Stomach (tissue), 9 donors: Measurements from ENCODE around the gene PFKFB3. TPM values are rescaled to one million over a fixed set of nuclear protein-coding genes. Genes with fewer than 3 reads are reported as not detected.
"Not testable (repeated sequence)": the region's sequence is repeated elsewhere in the genome, so short reads cannot be mapped to it uniquely, and the experiment has no call there.

ENCODE experiments used
- DNase-seq, 2 donors: peaks; one replicate each; pipeline versions ENCODE4 v3.0.0 to v3.0.0-alpha.2; 2013 to 2019
- H3K27ac ChIP-seq, 5 donors: fragments of 200-600 bp in 4 of 5; sonication (generic) in 4 of 5; one replicate each; pipeline ENCODE4 v1.5.1; 2013 to 2019; ENCODE audit warnings: mild to moderate bottlenecking in 1 of 5, moderate library complexity in 1 of 5
- H3K27me3 ChIP-seq, 3 donors: fragments of 200-600 bp; sonication (generic); one replicate each; pipeline ENCODE4 v1.5.1; 2017 to 2019; ENCODE audit warnings: mixed run types in 1 of 3
- H3K36me3 ChIP-seq, 4 donors: fragments of 200-600 bp; sonication (generic); 1 replicate in 3 of 4; 2 replicates in 1 of 4; pipeline ENCODE4 v1.5.1; 2016 to 2019
- H3K4me1 ChIP-seq, 4 donors: fragments of 200-600 bp; sonication (generic); one replicate each; pipeline ENCODE4 v1.5.1; 2016 to 2019
- H3K4me3 ChIP-seq, 4 donors: fragments of 200-600 bp; sonication (generic) in 3 of 4; one replicate each; pipeline ENCODE4 v1.5.1; 2016 to 2019; ENCODE audit warnings: mild to moderate bottlenecking in 1 of 4
- H3K9me3 ChIP-seq, 4 donors: fragments of 200-600 bp; sonication (generic); one replicate each; pipeline ENCODE4 v1.5.1; 2016 to 2019
- EP300 ChIP-seq: sonication (generic); formaldehyde crosslinking; IDR thresholded peaks from one replicate; pipeline ENCODE4 v1.6.1; 2017; ENCODE audit warnings: antibody characterized with exemption
- POLR2A ChIP-seq, 4 donors: fragments of 450-650 bp; IDR thresholded peaks; one replicate each; pipeline ENCODE4 v1.6.1; 2016; ENCODE audit warnings: antibody characterized with exemption in 4 of 4, control low read depth in 2 of 4, mild to moderate bottlenecking in 1 of 4, moderate library complexity in 1 of 4
- POLR2AphosphoS5 ChIP-seq, 3 donors: sonication (generic); formaldehyde crosslinking; IDR thresholded peaks; one replicate each; pipeline ENCODE4 v1.6.1; 2016; ENCODE audit warnings: antibody characterized with exemption in 3 of 3
- WGBS, 5 donors: extraction: QIAGEN DNeasy Blood & Tissue Kit in 3 of 5; methylation state at CpG; one replicate each; pipeline versions ENCODE4 v1.1.5 to v1.1.7; 2013 to 2018; 5-methylcytosine and 5-hydroxymethylcytosine counted together
- intact Hi-C: fragments of 100-400 bp; cut with DNase I; formaldehyde crosslinking; loops from one replicate; pipeline ENCODE4 v1.15.1; 2023; ENCODE audit warnings: low total_unique reads
- polyA plus RNA-seq, 3 donors: library from polyadenylated mRNA; stranded (reverse); fragments of 200-250 nt; gene quantifications; one replicate each; pipeline ENCODE4 v1.2.3, GENCODE V29; 2013
- total RNA-seq, 5 donors: library from RNA; depleted of rRNA; stranded (reverse); fragments of >200 nt; gene quantifications; one replicate each; pipeline versions ENCODE4 v1.1.0 to v1.2.3, GENCODE V29; 2014 to 2016
- TF ChIP-seq, protein P1 (sequence below), 7 experiments: fragments of 450-650 bp in 4 of 7; fragments of 200-600 bp in 3 of 7; sonication (generic) in 3 of 7; IDR thresholded peaks; one replicate each; pipeline ENCODE4 v1.5.1; 2016 to 2019; ENCODE audit warnings: antibody characterized with exemption in 7 of 7, control low read depth in 2 of 7, mild to moderate bottlenecking in 1 of 7
- donor health status: healthy with polysubstance abuse.
- donor health status: Bipolar disorder and iron deficiency.
- donor health status: healthy.

The PFKFB3 gene
- total and polyA plus RNA-seq, 8 donors, result 17.7 to 199 (median 38.0) TPM

DNA sequence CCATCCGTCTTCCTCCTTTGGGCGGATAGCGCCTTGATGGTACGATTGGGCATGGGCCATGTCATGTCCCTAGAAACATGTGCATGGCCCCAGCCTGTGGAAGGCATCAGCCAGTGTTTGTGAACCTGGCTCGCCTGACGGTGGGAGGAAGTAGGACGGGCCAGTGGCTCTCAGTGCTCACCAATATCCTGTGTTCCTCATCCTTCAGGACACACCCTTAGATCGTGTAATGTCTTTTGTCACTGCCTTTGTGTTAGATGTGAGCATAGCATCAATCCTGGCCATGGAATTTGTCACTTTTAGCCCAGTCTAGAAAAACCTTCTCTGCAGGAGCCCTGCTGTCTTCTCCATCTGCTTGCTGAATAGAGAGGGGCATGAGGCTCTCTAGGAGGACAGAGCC lies 77.6 kb downstream of the PFKFB3 start:
- intact Hi-C loops, result no loop called here
- H3K27ac ChIP-seq, result peak overlapping the region in 4 of 5 donors; percentile 60 to 74 (median 66)

DNA sequence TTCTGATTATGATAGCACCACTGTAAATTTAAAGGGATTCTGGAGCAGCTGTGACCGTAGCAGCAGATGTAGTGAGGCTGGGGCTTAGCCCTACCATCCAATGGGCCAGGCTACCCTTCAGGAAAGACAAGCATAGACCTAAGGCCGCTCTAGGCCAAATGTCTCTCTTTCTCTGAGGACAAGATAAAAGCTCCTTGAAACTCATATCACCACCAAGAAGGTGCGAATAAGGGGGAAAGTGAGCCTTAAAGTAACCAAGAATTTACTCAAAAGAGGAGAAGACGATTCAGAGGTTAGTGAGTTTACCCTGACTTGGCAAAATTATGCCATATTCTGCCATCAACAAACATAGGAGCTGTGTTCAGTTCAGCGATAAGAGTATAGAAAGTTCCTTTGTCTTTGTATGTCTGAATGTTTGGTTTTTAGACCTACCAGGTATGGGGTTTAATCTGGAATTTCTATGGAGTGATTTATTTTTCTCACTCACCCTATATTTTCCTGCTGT lies 79.8 kb downstream of the PFKFB3 start:
- H3K9me3 ChIP-seq, result no peaks in the 10 kb centered on the region

More for the DNA sequence above, 77.6 kb downstream of the PFKFB3 start:
- Histone ChIP-seq H3K4me3 (no peak overlapping the region), H3K36me3 (no peaks in the 10 kb centered on the region), H3K9me3 (no peaks in the 10 kb centered on the region), H3K27me3 (no peaks in the 10 kb centered on the region), H3K4me1 (peaks cover 5 to 34% (median 10%) of the 10 kb centered on the region in 4 donors)
- no peak for DNase-seq
- TF ChIP-seq POLR2A (IDR thresholded peaks at IDR 0.05) (no peak), POLR2AphosphoS5 (IDR thresholded peaks at IDR 0.05) (no peak)
- TF ChIP-seq, protein P1, sequence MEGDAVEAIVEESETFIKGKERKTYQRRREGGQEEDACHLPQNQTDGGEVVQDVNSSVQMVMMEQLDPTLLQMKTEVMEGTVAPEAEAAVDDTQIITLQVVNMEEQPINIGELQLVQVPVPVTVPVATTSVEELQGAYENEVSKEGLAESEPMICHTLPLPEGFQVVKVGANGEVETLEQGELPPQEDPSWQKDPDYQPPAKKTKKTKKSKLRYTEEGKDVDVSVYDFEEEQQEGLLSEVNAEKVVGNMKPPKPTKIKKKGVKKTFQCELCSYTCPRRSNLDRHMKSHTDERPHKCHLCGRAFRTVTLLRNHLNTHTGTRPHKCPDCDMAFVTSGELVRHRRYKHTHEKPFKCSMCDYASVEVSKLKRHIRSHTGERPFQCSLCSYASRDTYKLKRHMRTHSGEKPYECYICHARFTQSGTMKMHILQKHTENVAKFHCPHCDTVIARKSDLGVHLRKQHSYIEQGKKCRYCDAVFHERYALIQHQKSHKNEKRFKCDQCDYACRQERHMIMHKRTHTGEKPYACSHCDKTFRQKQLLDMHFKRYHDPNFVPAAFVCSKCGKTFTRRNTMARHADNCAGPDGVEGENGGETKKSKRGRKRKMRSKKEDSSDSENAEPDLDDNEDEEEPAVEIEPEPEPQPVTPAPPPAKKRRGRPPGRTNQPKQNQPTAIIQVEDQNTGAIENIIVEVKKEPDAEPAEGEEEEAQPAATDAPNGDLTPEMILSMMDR (IDR thresholded peaks at IDR 0.05), result no peak
- WGBS, 5 donors, result 76 to 92% (median 80%) methylated on average over 8 of the region's 8 CpGs

DNA sequence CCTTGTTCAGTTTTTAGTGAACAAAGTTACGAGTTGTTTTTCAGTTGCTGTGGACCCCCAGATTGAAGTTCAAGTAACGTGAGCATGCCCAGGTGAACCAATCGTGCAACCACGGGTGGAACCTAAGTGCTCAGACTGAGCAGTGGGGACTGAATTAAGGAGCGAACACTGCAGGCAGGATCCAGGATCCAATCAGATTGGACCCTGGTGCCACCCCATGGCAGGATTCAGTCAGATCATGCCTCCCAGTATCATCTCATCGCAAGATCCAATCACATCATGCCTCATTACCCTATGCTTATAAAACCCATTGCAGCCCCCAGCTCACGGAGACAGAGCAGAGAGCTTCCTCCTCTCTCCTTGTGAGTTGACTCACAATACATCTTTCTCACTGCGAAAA lies 80.9 kb downstream of the PFKFB3 start:
- no peak for DNase-seq
- intact Hi-C loops, result no loop called here
- peaks cover 0 to 20% (median 9%) of the 10 kb centered on the region in 4 donors for H3K4me1 ChIP-seq
- no peak overlapping the region for H3K27ac ChIP-seq
- no peaks in the 10 kb centered on the region for H3K27me3 ChIP-seq
- TF ChIP-seq EP300, result no peak
- no peak for TF ChIP-seq POLR2A (IDR thresholded peaks at IDR 0.05)
- TF ChIP-seq, protein P1 (IDR thresholded peaks at IDR 0.05), result no peak
- no peak for TF ChIP-seq POLR2AphosphoS5 (IDR thresholded peaks at IDR 0.05)
- H3K9me3 ChIP-seq, result no peaks in the 10 kb centered on the region
- no peaks in the 10 kb centered on the region for H3K36me3 ChIP-seq
- 91 to 96% (median 94%) methylated on average over 8 of the region's 8 CpGs for WGBS, 5 donors
- no peak overlapping the region for H3K4me3 ChIP-seq

More for the DNA sequence above, 79.8 kb downstream of the PFKFB3 start:
- intact Hi-C loops, result no loop called here
- Histone ChIP-seq H3K27ac (no peak overlapping the region), H3K4me1 (peaks cover 0 to 22% (median 9%) of the 10 kb centered on the region in 4 donors), H3K36me3 (no peaks in the 10 kb centered on the region), H3K27me3 (no peaks in the 10 kb centered on the region), H3K4me3 (no peak overlapping the region)
- no peak for DNase-seq
- TF ChIP-seq, protein P1 (IDR thresholded peaks at IDR 0.05), result no peak
- no peak for TF ChIP-seq EP300
- TF ChIP-seq POLR2A (IDR thresholded peaks at IDR 0.05), result no peak
- no peak for TF ChIP-seq POLR2AphosphoS5 (IDR thresholded peaks at IDR 0.05)
- 75 to 84% (median 82%) methylated on average over 5 of the region's 5 CpGs for WGBS, 5 donors

DNA sequence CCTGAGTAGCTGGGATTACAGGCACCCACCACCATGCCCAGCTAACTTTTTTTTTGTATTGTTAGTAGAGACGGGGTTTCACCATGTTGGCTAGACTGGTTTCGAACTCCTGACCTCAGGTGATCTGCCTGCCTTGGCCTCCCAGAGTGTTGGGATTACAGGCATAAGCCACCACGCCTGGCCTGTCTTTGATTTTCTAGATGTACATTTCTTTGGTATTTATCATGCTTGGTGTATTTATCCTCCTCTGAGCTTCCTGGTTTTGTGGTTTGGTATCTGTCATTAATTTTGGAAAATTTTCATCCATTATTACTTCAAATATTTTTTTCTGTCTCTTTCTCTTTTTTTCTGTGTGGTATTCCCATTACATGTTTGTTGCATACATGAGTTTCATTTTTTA lies 87.9 kb downstream of the PFKFB3 start:
- WGBS, 5 donors, result 77 to 89% (median 80%) methylated on average over 3 of the region's 3 CpGs
- H3K4me3 ChIP-seq, intact Hi-C loops, H3K9me3 ChIP-seq, H3K36me3 ChIP-seq, H3K27me3 ChIP-seq: not testable (repeated sequence)
- Histone ChIP-seq H3K27ac (peak overlapping the region in 2 of 5 donors; percentile 46 to 51), H3K4me1 (peaks cover 4 to 18% (median 7%) of the 10 kb centered on the region in 4 donors)
- peak in 1 of 2 donors; percentile 23 for DNase-seq

DNA sequence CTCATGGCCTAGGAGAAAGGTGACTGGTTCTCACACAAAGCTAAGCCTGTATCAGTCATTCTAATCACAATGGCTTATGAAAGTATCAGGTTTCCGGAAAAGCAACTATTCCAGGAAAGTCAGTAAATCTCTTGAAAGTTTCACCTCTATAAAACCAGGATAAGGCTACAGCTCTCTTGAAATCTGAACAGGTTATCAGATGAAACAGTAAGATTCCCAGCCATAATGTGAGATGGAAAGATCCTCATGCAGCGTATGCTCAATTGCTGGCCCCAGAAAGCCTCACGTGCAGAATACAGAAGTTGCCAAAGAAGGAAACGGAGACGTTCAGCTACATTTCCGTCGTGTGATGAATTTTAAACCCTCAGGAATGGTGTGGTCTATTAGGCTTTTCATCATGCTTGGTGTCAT lies 90.0 kb downstream of the PFKFB3 start:
- intact Hi-C loops, result no loop called here
- H3K9me3 ChIP-seq, result no peaks in the 10 kb centered on the region
- TF ChIP-seq POLR2AphosphoS5 (IDR thresholded peaks at IDR 0.05) (no peak), EP300 (no peak), POLR2A (IDR thresholded peaks at IDR 0.05) (no peak)
- TF ChIP-seq, protein P1 (IDR thresholded peaks at IDR 0.05), result no peak
- peaks cover 17 to 39% (median 21%) of the 10 kb centered on the region in 4 donors for H3K4me1 ChIP-seq
- 64 to 74% (median 69%) methylated on average over 7 of the region's 7 CpGs for whole genome bisulfite sequencing, 5 donors
- no peaks in the 10 kb centered on the region for H3K27me3 ChIP-seq
- no peaks in the 10 kb centered on the region for H3K36me3 ChIP-seq
- H3K27ac ChIP-seq, result peak overlapping the region in 1 of 5 donors; percentile 10
- DNase-seq, result peak in 1 of 2 donors; percentile 11
- no peak overlapping the region for H3K4me3 ChIP-seq

DNA sequence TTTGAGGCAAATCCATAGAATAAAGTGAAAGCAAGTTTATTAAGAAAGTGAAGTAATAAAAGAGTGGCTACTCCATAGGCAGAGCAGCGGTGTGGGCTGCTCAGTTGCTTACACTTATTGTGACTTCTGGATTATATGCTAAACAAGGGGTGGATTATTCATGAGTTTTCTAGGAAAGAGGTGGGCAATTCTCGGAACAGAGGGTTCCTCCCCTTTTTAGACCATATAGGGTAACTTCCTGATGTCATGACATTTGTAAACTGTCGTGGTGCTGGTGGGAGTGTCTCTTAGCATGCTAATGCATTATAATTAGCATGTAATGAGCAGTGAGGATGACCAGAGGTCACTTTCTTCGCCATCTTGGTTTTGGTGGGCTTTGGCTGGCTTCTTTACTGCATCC lies 93.7 kb downstream of the PFKFB3 start:
- H3K27me3 ChIP-seq, H3K9me3 ChIP-seq, intact Hi-C loops, H3K36me3 ChIP-seq, H3K4me3 ChIP-seq, DNase-seq: not testable (repeated sequence)
- peak overlapping the region in 4 of 5 donors; percentile 66 to 75 (median 70) for H3K27ac ChIP-seq
- peaks cover 34 to 65% (median 45%) of the 10 kb centered on the region in 4 donors for H3K4me1 ChIP-seq
- WGBS, 5 donors, result 75 to 92% (median 89%) methylated on average over 4 of the region's 4 CpGs
